ENCODE measurements around the gene MLPH.

- TF ChIP-seq CTCF (conservative IDR thresholded peaks at IDR 0.05; ENCODE audit: low read length) (no peak), EZH2phosphoT487 (IDR thresholded peaks at IDR 0.05; ENCODE audit: borderline replicate concordance) (no peak)
These were observed 112.5 kb downstream of the MLPH start for GRCh38 chr2:237599465-237600110.
